GM19452 (cell line): ENCODE results near the gene PTGER3.
A peak's percentile ranks its signal among the peaks of the same experiment; 100 is the strongest.

Source experiments
- ATAC-seq: cut with Tn5 transposase; IDR thresholded peaks from one replicate; pipeline ENCODE4 v1.9.1; 2021; ENCODE audit not compliant: unreplicated experiment

The PTGER3 gene

DNA sequence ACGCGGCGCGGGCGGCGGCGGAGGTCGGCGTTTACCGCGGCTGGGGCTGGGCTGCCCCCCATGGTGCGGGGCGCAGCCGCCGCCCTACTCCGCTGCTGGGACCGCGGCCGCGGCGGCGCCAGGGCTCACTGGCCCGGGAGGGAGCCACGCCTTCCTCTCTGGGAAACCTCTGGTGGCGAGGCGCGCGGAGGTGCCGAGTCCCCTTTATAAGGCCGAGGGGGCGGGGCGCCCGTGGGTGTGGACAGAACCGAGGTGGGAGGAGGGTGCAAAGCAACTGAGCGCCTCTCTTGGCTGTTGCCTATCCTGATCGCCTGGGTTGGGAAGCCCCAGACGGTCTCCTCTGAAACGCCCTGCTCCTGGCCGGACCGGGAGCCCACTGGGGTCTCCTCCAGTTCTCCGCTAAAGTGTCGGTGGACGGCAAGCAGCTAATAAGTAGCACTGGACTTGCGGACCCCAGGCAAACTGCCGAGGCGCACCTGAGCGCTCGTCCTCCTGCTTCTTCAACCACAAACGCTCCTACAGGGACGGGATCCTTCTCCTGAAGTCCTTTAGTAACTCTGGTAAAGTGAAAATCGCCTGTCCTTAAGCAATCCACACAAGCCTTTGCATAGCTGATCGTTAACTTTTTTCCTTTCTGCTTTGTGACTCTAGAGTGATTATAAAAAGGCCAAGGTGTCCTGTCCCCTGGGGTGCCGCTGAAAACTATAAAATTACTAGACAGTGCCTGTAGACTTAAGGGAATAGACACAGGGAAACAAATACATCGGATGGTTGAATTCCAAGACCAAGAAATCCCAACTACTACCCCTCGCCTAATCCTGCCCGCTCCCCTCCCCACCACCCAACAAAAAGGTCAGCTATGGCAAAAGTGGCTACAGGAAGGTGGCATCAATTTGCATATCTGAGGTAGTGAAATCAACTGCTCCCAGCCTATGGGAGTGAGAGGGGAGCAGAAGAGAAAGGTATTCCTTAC, at the start of gene PTGER3:
Gene PTGER3 (minus strand): TSS at position 182 of the 973 bp plus-strand sequence. CDS start 239 bp downstream, outside the sequence.
- no peak for ATAC-seq

DNA sequence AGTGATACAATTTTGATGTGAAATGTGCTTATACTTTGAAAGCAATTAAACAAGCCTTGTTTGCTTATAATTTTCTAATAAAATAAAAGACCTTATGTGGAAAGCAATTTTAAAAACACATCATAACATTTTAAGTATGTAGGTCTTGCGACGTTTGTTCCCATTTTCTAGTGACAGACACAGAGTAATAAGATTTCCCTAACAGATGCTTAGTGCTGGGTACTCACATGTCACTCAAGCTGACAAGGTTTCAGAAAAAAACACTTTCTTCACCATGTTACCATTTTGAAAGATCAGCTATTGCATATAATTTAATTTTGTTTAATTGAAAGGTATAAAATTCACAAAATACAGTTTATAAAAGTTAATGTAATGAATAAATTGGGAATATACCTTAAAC, 47.3 kb upstream of the PTGER3 start:
- no peak for ATAC-seq

DNA sequence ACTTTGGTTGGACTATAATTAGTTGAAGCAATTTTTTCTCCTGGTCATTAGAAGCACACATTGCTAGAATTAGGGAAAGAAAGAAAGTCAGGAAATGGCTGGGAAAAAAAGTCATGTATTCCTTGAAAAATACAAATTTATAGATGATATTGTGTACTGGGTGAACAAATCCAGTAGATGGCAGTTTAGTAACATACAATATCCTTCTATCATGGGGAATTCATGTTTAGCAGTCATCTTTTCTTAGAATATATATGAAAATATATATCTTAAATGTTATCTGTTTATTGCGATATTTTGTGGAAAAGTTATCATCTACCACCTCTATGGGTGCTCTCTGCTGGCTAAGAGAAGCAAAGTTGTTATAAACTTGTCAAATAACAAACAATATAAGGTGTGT, 46.3 kb upstream of the PTGER3 start:
- no peak for ATAC-seq

GRCh38 chr1:71089536-71090270, 42.1 kb upstream of the PTGER3 start:
- ATAC-seq: no peak

- no peak for ATAC-seq
These were observed 41.1 kb upstream of the PTGER3 start for GRCh38 chr1:71088645-71089287.

DNA sequence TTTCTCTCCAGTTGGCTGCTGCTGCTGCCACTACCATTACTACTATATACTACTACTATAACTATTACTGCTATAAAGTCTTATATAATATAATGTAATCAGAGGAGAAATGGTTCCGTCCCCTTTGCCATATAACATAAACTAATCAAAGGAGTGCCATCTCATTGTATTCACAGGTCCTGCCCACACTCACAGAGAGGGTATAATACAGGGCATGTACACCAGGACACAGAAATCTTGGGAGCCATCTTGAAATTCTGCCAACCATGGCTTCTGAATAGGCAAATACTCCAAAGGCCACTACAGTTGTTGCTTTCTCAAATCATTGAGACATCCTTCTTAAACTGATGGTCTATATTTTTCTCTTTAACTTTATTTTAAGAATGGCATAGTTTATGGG, 40.1 kb upstream of the PTGER3 start:
- ATAC-seq: no peak

DNA sequence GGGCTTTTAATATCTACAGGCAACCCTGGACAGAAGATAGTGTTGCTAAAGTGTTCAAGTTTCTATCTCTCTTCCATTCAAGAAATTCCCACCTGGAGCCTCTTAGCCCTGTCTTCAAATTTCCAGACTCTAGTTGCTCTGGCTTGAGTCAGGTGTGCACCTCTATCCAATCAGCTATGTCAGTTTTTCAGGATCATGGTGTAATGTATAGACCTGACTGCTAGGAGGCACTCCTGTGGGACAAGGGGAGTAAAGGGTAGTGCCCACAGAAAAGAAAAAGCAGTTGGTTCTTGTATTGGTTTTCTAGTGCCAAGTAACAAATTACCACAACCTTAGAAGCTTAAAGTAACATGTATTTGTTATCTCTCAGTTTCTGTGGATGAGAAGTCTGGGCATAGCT, 39.4 kb upstream of the PTGER3 start:
- no peak for ATAC-seq

- ATAC-seq: no peak
These were observed 38.7 kb upstream of the PTGER3 start for GRCh38 chr1:71086331-71086730.

GRCh38 chr1:71083271-71083670, 35.7 kb upstream of the PTGER3 start:
- no peak for ATAC-seq

DNA sequence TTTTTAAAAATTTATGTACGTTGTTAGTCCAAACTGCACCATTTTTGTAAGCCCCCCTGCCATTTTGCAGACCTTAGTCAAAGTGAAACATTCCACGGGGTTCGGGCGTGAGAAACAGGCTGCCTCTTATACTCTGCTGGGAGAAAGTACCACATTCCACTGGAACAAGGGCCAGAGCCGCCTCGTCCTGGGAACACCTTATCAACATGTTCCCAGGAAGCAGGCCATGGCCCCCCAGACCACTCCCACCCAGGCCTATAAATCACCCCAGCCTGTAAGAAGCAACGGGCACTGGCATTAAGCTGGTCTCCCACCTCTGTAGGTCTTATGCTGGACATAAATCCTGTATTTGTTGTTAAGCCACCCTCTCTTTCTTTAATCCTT, 34.1 kb upstream of the PTGER3 start:
- ATAC-seq: no peak

DNA sequence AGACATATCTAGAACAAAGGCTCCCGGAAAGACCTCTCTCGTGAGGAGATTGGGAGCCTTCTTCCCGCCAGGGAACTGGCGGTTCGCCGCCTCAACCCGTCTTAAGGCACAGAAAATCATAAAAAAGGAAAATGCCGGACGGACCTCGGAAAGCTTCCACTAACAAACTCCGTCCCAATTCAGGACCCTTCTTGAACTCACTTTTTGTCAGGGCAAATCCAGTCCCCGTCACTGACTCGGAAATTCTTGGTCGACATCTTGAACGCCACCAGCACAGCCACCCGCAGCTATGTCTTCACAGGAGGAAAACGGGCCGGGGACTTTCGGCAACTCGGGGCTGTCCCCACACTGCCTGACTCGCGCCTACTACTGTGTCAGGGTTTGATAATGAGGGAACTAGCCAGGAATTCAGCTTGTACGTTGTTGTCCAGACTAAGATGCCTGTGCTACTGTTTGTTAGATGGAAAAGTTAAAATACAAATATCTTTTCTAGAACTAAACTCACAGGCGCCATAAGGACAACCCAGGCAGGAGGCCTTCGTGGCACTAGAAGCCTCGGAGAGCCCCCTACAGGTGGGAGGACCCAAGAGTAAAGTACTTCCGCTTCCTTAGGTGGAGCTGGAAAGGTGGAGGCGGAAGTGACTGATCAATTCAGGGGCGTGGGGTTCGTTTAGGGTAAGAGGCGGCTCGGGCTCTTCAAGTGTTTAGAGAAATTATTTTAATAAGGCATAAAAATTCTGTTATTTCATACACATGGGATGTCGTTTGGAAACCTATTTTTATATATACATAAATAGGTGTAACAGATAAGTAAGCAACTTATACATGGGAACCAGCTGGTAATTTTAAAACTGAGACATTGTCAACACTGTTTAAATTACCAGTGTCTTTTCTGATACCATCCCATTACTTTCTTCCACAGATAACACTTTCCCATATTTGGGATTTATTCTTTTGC, 33.4 kb upstream of the PTGER3 start, which contains the start of gene ZRANB2:
Gene ZRANB2 (minus strand): TSS at position 297 of the 958 bp plus-strand sequence. CDS start 40 bp downstream, at position 257.
- ATAC-seq: peak; percentile 99

- peak; percentile 17 for ATAC-seq
These were observed 32.7 kb upstream of the PTGER3 start for GRCh38 chr1:71080230-71080738.

DNA sequence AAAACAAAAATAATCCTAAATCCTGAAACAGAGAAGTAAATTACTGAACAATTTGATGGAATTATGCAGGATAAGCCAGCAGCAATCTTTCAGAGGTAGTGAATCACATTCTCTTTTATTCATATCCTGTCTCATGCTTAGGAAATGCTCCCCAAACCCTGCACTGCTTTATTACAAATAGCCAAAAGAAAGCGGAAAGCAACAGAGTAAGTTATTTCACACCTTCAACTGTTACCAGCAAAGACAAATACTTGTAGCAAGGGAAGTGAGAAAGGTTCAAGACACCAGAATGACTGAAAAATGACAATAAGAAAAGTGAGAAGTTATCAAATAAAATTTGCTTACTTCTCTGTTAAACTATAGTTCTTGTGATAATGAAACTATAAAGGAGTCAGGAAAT, 27.1 kb upstream of the PTGER3 start:
- no peak for ATAC-seq

DNA sequence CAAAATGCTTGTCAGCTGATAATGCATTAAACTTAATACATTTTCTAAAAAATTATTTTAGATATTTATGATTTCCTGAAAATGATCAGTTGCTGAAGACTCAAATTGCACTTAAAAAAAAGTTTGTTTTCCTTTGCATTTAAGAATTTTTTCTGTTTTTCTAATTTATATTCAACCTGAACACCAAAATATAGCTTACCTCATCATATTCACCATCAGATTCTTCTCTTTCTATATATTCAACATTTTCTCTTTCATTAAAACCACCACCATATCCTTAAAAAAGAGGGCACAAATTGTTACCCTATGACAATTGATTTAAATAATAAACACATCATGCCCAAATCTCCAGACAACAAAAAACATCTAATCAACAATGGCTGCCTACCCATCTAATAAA, 24.7 kb upstream of the PTGER3 start:
- no peak for ATAC-seq

DNA sequence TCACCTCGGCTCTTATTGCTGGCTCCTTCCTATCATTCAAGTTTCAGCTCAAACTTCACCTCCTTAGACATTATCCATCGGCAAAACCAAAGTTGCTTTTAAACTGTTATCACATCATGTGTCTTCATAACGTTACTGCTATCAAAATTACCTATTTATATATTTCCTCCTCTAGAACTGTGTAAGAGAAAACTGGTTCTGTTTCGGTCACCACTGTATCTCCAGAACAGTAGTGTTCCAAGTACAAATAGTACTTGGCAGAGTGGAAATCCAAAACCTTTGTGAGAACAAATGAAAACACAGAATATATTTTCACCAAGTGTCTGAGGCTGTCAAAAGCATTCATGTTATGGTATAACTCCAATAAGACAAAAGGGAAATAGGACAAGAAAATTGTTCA, 24.1 kb upstream of the PTGER3 start:
- ATAC-seq: no peak

GRCh38 chr1:71068325-71069240, 21.0 kb upstream of the PTGER3 start:
- ATAC-seq: peak; percentile 69

GRCh38 chr1:71054791-71055190, 7.2 kb upstream of the PTGER3 start:
- ATAC-seq: no peak

GRCh38 chr1:71054281-71054731, 6.7 kb upstream of the PTGER3 start:
- no peak for ATAC-seq

DNA sequence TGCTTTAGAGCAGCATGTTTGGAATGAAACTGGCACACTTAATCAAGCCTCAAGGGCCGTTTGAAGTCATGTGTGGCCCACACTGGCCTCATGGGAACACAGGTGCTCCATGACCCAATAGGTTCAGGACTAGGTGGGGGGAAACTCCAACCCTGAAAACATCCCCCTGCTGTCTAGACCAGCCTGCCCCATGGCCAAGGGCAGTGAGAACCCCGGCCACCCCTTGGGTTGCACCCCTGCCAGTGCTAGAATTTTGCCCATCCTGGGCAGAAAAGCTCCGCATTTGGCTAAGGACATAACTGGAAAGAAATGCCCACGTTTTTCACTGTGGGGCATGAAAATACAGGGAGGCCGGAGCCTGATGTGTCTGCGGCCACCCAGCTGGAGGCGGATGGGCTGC, 6.1 kb upstream of the PTGER3 start:
- no peak for ATAC-seq
